ENCODE data around the gene HDAC2.

DNA sequence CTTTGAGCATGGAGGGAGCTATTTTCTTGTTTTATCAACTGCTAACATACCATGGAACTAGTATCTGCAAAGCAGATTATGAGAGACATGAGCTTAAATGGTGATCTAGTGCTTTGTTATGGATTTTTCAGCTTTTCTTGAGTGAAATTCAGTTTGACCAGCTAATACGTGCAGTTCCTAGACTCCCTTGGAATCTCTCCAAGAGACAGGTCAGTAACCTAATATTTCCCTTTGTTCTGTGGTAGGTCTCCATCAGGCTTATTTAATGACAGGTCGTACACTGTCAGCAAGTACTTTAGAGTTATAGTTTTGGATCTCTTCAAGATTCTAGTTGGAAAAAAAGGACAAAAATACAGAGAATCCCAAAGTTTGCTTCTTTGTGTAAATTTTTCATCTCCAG lies 43.9 kb downstream of the HDAC2 start:
- TF ChIP-seq POLR2A (IDR thresholded peaks at IDR 0.05), result no peak
- TF ChIP-seq, protein P1, sequence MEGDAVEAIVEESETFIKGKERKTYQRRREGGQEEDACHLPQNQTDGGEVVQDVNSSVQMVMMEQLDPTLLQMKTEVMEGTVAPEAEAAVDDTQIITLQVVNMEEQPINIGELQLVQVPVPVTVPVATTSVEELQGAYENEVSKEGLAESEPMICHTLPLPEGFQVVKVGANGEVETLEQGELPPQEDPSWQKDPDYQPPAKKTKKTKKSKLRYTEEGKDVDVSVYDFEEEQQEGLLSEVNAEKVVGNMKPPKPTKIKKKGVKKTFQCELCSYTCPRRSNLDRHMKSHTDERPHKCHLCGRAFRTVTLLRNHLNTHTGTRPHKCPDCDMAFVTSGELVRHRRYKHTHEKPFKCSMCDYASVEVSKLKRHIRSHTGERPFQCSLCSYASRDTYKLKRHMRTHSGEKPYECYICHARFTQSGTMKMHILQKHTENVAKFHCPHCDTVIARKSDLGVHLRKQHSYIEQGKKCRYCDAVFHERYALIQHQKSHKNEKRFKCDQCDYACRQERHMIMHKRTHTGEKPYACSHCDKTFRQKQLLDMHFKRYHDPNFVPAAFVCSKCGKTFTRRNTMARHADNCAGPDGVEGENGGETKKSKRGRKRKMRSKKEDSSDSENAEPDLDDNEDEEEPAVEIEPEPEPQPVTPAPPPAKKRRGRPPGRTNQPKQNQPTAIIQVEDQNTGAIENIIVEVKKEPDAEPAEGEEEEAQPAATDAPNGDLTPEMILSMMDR (IDR thresholded peaks at IDR 0.05), result no peak

Measured in Peyer's patch (tissue), 4 donors.